Ectodermal cell (in vitro differentiated cells): ENCODE data around the gene ABHD16B.

Source experiments
- H3K27ac ChIP-seq: 2 replicates; pipeline ENCODE4 v1.7.0; 2013; ENCODE audit warnings: mild to moderate bottlenecking, low read depth, low read length; ENCODE audit not compliant: insufficient read depth, poor library complexity, severe bottlenecking
- H3K27me3 ChIP-seq: 2 replicates; pipeline ENCODE4 v1.7.0; 2013; ENCODE audit warnings: mild to moderate bottlenecking, low read length; ENCODE audit not compliant: insufficient read depth, control insufficient read depth, poor library complexity, severe bottlenecking
- H3K36me3 ChIP-seq: one replicate; pipeline ENCODE4 v1.7.0; 2013; ENCODE audit warnings: low read length; ENCODE audit not compliant: control insufficient read depth, insufficient read depth
- H3K4me1 ChIP-seq: one replicate; pipeline ENCODE4 v1.7.0; 2013; ENCODE audit warnings: low read length; ENCODE audit not compliant: control insufficient read depth, insufficient read depth
- H3K4me3 ChIP-seq: 2 replicates; pipeline ENCODE4 v1.7.0; 2013; ENCODE audit warnings: low read depth, low read length, control low read depth; ENCODE audit not compliant: insufficient read depth
- H3K9me3 ChIP-seq: 2 replicates; pipeline ENCODE4 v1.7.0; 2013; ENCODE audit warnings: mild to moderate bottlenecking, low read length, moderate library complexity; ENCODE audit not compliant: control insufficient read depth
- WGBS, 2 experiments: methylation state at CpG; one replicate each; pipeline ENCODE4 v1.1.7; 2013; ENCODE audit warnings: missing lambda C conversion rate in 2 of 2; 5-methylcytosine and 5-hydroxymethylcytosine counted together

ABHD16B gene

DNA sequence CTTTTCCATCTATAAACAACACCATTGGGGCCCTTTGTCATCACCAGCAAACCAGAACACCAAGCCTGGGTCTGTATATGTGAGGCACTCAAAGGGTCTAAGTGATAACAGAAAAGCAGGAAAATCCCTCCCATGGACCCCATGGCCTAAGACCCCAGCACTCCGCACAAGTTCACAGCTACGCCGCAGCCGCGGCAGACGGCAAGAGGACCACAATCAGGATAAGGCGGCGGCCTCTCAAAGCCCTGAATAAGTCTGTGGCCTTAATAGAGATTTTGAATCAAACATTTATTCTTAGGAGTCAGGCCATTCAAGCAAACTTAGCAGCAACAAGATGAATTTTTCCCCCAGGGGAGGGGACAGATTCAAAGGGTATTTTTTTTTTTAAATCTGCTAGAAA is 33.2 kb upstream of the ABHD16B start:
- Histone ChIP-seq H3K27ac (no peak overlapping the region), H3K9me3 (no peaks in the 10 kb centered on the region), H3K36me3 (no peaks in the 10 kb centered on the region), H3K27me3 (peaks cover 45% of the 10 kb centered on the region), H3K4me1 (peaks cover 6% of the 10 kb centered on the region), H3K4me3 (no peak overlapping the region)
- 96 to 97% methylated on average over 8 of the region's 8 CpGs for WGBS, 2 experiments

DNA sequence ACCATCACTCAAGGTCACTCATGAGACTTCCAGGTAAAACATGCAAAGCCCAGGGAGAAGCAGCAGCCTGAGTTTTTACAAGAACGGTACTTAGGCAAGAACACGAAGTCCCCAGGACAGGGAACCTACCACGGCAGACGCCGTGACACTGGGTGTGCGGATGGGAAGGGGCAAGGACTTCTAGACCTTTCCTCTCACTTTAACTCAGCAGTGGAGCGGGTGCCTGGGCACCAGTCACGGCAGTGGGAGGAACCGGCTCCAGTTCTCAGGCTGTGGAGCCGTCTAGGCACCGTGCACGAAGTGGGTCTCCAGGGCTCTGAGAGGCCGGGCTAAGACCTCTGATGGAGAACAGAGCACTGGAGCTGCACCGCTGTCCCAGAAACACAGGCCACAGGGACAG is 32.8 kb upstream of the ABHD16B start:
- Histone ChIP-seq H3K4me1 (peaks cover 6% of the 10 kb centered on the region), H3K27me3 (peaks cover 50% of the 10 kb centered on the region), H3K36me3 (no peaks in the 10 kb centered on the region), H3K4me3 (no peak overlapping the region), H3K27ac (no peak overlapping the region), H3K9me3 (no peaks in the 10 kb centered on the region)
- 82 to 87% methylated on average over 14 of the region's 14 CpGs for WGBS, 2 experiments

DNA sequence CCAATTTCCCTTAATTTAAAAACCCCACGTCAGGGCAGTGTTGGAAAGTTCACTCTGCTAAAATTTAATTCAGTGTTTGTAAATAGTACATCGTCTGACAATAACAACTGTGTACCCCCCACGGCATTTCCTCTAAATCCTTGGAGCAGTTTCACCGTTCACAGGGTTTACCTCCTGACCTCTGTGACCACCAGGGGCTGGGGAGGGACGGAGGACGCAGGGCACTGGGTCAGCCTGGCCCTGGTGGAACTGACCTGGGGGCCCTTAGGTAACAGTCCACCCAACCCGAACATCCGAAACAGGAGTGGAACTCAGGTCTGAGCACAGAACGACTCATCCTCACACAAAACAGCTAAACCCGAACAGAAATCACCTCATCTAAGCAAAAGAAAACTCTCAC is 32.3 kb upstream of the ABHD16B start:
- 58 to 63% methylated on average over 10 of the region's 10 CpGs for WGBS, 2 experiments
- peaks cover 6% of the 10 kb centered on the region for H3K4me1 ChIP-seq
- H3K36me3 ChIP-seq, result no peaks in the 10 kb centered on the region
- H3K27me3 ChIP-seq, result peaks cover 54% of the 10 kb centered on the region
- no peak overlapping the region for H3K27ac ChIP-seq
- H3K9me3 ChIP-seq, result no peaks in the 10 kb centered on the region
- no peak overlapping the region for H3K4me3 ChIP-seq

DNA sequence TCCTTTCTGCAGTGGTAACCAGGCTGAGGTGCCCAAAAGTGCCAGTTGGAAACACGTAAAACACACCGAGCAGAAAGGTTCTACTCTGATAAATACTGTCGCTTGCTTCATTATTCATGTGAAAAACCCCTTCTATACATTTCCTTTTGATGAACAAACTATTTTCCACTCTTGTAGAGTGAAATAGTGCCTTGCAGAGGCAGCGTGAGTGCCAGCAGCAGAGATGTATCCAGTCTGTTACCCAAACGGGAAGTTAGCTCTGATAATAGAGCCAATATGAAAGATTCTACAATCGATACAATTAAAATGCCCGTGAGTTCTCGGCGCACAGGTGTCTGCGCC is 31.7 kb upstream of the ABHD16B start:
- H3K27me3 ChIP-seq, result peaks cover 56% of the 10 kb centered on the region
- H3K4me1 ChIP-seq, result peaks cover 10% of the 10 kb centered on the region
- no peaks in the 10 kb centered on the region for H3K9me3 ChIP-seq
- no peaks in the 10 kb centered on the region for H3K36me3 ChIP-seq
- peak overlapping the region; percentile 38 for H3K4me3 ChIP-seq
- WGBS, 2 experiments, result 15 to 19% methylated on average over 10 of the region's 10 CpGs
- H3K27ac ChIP-seq, result no peak overlapping the region

DNA sequence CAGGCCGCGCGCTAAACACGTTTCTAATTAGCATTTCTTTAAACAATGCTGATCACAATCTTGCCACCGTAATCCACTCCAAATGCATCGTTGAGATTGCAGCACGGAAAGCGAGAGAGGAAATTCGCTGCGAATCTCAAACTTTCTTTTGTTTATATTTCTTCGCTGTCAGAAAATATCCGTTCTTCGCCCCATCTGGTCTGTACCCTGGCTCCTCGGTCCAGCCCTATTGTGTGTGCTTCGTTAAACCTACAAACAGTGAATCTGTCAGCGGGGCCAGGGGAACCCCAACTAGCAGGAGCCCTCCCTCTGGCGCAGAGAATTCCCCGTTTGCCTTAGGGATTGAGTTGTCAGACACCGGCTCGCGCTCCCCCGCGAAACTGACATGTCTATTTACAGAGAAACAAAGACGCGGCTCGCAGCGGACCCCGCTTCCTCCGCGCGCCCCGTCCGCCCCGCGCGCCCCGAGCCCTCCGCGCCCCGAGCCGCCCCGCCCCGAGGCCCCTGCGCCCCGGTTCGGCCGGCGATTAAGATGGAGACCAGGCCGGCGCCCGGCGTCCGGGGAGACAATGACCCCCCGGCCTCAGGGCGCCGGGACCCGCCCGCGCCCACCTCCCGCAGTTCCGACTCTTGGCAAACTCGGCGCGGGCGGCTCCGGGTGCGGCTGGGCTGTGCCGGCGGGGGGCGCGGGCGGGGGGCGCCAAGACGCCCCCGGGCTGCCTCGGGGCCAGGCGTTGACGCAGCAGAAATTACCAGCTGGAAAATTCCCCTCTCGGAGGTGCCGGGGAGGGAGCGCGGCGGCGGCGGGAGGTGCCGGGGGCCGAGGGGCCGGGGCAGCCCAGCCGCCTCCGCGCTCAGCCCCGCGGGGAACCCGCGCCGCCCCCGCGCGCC is 31.1 kb upstream of the ABHD16B start:
- no peak overlapping the region for H3K27ac ChIP-seq
- H3K4me1 ChIP-seq, result peaks cover 16% of the 10 kb centered on the region
- H3K36me3 ChIP-seq, result no peaks in the 10 kb centered on the region
- peaks cover 56% of the 10 kb centered on the region for H3K27me3 ChIP-seq
- H3K9me3 ChIP-seq, result no peaks in the 10 kb centered on the region
- WGBS, 2 experiments, result 0 to 1% methylated on average over 99 of the region's 99 CpGs
- peak overlapping the region; percentile 38 for H3K4me3 ChIP-seq

DNA sequence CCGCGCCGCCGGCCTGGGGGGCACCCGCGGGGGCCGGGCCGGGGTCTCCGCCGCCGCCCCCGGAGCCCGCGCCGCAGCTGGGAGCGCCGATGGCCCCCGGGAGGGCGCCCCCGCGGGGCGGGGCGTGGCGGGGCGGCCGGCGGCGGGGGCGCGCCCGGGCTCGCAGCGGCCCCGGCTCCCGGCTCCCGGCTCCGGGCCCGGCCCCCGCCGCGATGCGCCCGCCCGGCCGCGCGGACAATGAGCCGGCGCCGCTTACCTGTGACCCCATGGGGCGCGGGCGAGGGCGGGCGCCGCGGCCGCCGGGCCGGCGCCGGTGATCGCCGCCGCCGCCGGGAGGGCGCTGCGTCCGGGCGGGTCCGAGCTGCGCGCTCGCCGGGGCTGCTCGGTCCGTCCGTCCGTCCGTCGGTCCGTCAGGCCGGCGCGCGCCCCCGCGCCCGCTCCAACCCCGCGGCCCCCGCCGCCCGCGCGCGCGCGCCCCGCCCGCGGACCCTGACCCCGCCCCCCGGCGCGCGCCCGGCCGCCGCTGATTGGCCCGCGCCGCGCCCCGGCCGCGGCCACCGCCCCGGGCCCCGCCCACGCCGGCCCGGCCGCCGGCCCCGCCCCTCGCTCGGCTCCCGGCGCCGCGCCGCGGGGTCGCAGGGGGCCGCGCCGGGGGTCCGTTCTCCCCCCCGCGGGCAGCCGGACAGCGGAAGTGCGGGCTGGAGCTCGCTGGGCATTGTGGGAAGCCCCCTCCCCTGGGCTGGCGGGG is 30.3 kb upstream of the ABHD16B start, which contains the start of gene ZBTB46:
Gene ZBTB46, minus strand, starts transcription at position 424 of the 748 bp plus-strand sequence. CDS start 40,507 bp downstream, outside the sequence.
- 0% methylated on average over 147 of the region's 147 CpGs for WGBS, 2 experiments

DNA sequence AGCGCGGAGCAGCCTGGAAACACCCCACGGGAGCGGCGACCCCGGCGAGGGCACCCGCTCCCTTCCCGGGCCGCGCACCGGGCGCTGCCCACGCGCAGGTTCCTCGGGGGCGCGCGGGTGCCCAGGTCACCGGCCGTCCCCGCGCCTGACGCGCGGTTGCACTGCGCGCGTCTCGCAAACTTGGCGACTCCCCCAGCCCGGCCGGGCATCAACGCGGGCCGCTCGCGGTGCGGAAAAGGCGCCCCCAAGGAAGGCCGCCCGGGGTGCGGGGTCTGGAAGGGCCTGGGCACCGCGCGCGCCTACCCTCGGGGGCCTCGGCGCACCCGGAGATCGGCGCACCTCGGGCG is 29.7 kb upstream of the ABHD16B start:
- H3K4me3 ChIP-seq, result peak overlapping the region; percentile 42
- H3K27ac ChIP-seq, result no peak overlapping the region
- peaks cover 21% of the 10 kb centered on the region for H3K4me1 ChIP-seq
- H3K9me3 ChIP-seq, result no peaks in the 10 kb centered on the region
- H3K36me3 ChIP-seq, result no peaks in the 10 kb centered on the region
- peaks cover 56% of the 10 kb centered on the region for H3K27me3 ChIP-seq
- 1 to 2% methylated on average over 55 of the region's 55 CpGs for WGBS, 2 experiments

More for the DNA sequence above, 30.3 kb upstream of the ABHD16B start, which contains the start of gene ZBTB46:
- no peaks in the 10 kb centered on the region for H3K36me3 ChIP-seq
- peaks cover 56% of the 10 kb centered on the region for H3K27me3 ChIP-seq
- no peak within 1 kb of the TSS for H3K27ac ChIP-seq
- H3K9me3 ChIP-seq, result no peaks in the 10 kb centered on the region
- H3K4me3 ChIP-seq, result peak within 1 kb of the TSS; percentile 42
- H3K4me1 ChIP-seq, result peaks cover 21% of the 10 kb centered on the region

DNA sequence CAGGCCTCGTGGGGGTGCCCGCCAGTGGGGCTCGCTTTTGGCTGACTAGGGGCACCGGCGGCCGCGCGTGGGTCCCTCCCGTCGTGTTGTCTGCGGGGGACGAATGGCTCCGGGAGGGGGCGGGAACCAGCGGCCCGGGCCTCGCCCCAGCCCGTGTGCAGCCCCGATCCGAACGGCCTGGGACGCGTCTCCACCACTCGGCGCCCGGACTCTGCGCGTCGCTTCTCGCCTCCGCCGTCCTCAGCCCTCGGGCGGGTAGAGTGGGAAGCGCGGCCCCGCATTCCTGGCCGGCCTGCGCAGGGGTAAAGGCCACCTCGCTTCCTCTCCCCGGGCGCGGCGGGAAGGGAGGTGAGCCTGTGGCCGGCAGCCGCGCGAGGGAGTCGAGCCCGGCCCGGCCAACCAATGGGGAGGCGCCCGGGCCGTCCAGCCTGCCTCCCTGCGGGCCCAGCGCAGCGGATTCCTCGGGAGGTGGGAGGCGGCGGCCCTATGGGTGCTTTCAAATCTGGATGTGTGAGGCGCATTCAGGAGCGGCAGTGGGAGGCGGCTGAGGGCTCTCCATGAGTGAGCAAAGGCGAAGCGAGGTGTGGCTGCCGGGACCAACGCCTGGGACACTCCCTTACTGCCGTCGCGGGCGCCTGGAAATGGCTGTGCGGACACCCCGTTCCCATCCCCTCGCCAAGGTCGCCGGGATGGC is 29.2 kb upstream of the ABHD16B start:
- Histone ChIP-seq H3K27ac (no peak overlapping the region), H3K36me3 (no peaks in the 10 kb centered on the region), H3K27me3 (peaks cover 56% of the 10 kb centered on the region), H3K4me3 (peak overlapping the region; percentile 42), H3K9me3 (no peaks in the 10 kb centered on the region), H3K4me1 (peaks cover 21% of the 10 kb centered on the region)
- WGBS, 2 experiments, result 11 to 12% methylated on average over 76 of the region's 76 CpGs

DNA sequence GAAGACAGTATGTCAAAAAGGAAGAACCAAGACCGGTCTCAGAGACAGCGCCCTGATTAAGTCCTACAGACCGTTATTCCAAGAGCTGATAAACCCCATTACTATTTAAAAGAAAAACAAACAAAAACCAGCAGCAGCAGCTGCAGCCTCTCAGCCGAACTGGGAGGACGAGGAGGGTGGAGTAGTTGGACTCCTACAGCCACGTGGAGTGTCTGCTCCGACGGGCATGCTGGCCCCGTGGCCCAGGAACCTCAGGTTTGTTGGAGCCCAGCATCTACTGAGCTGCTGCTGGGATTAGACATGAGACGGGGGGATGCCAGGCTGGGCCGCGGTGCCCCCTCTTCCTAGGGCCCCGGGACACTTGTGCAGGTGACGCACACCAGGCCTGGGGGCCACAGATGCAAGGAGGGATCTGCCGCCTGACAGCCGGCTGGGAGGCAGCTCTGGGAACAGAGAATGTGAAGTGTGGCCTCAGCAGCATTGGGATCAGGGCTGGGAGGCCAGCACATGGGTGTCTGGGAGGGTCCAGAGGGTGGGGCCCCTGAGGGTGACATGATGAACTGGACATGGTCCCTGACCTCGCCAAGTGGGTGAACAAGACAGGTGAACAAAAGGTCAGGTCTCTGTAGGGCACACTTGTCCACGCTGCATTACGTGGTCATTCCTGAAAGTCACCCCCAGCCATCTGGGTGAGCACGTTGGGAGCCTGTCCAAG is 27.4 kb upstream of the ABHD16B start:
- H3K36me3 ChIP-seq, result no peaks in the 10 kb centered on the region
- H3K4me3 ChIP-seq, result no peak overlapping the region
- no peaks in the 10 kb centered on the region for H3K9me3 ChIP-seq
- peaks cover 46% of the 10 kb centered on the region for H3K27me3 ChIP-seq
- peaks cover 21% of the 10 kb centered on the region for H3K4me1 ChIP-seq
- no peak overlapping the region for H3K27ac ChIP-seq
- WGBS, 2 experiments, result 89 to 90% methylated on average over 20 of the region's 20 CpGs
